NCI-H460 (cell line): Measurements from ENCODE around the gene RREB1. TPM values are rescaled to one million over a fixed set of nuclear protein-coding genes. Genes with fewer than 3 reads are reported as not detected.

Experiments used
- DNase-seq: peaks from one replicate; pipeline ENCODE4 v3.0.0-alpha.2; 2016; ENCODE audit warnings: low read depth; ENCODE audit errors: extremely low read depth
- total RNA-seq: library from RNA; depleted of rRNA; stranded (reverse); fragments of >200 nt; shearing (Covaris generic); gene quantifications from 2 replicates; pipeline ENCODE4 v1.2.3, GENCODE V29; 2014

Gene RREB1
- total RNA-seq, 1 experiment from 2014 or later = 8.7 TPM

- no peak for DNase-seq
These were observed 75.9 kb downstream of the RREB1 start for GRCh38 chr6:7183707-7184106.

DNA sequence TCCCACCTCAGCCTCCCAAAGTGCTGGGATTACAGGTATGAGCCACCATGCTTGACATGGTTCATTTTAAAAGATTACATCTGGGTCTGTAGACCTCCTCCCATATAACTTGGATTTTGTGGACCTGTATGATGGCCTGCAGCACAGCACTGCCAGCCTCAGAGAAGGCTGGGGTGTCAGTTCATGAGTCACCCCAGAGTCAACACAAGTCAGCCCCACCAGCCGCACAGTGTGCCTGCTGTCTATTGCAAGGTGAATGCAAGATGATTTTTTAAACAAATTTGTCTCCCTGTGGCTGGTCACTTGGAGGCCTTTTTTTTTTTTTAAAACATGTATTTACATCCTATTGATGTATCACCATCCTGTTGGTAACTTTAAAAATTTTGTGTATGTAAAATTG, 76.7 kb downstream of the RREB1 start:
- DNase-seq = no peak

- DNase-seq = no peak
These were observed 77.8 kb downstream of the RREB1 start for GRCh38 chr6:7185561-7185960.

- DNase-seq = no peak
These were observed 80.7 kb downstream of the RREB1 start for GRCh38 chr6:7188492-7188891.

- no peak for DNase-seq
These were observed 81.5 kb downstream of the RREB1 start for GRCh38 chr6:7189101-7189758.

DNA sequence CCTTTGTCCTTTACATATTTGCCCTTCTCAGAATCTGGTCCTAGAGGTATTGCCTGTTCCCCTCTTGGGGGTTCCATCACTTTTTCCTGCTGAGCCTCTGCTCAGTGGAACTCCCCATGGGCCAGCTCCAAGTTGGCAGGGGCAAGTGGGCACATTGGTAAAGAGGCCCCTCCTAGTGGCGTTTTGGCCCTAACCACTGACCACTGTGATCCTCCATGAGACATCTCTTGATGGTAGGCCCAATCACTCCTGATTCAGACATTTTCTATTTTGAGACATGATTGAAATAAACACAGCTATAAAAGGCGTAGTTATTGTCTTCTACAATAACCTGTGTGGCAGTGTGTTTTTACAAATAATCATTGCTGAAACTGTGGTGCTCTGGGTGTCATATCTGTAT, 83.0 kb downstream of the RREB1 start:
- DNase-seq = no peak

DNA sequence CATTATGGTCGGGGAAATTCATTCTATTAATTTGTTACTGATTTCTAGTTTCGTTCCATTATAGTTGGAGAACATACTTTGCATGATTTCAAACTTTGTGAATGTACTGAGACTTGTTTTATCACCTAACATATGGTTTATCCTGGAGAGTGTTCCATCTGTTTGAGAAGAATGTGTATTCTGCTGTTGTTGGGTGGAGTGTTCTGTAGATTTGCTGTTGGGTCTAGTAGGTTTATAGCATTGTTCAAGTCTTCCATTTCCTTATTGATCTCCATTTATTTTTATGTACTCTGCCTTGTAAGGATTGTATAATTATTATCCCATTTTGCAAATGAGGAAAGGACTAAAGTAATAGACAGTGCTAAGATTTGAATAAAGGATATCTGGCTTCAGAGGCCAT, 85.4 kb downstream of the RREB1 start:
- DNase-seq = no peak

- DNase-seq = no peak
These were observed 86.9 kb downstream of the RREB1 start for GRCh38 chr6:7194657-7195056.

- DNase-seq = no peak
These were observed 87.7 kb downstream of the RREB1 start for GRCh38 chr6:7195339-7196018.

- DNase-seq = no peak
These were observed 88.2 kb downstream of the RREB1 start for GRCh38 chr6:7196019-7196402.

DNA sequence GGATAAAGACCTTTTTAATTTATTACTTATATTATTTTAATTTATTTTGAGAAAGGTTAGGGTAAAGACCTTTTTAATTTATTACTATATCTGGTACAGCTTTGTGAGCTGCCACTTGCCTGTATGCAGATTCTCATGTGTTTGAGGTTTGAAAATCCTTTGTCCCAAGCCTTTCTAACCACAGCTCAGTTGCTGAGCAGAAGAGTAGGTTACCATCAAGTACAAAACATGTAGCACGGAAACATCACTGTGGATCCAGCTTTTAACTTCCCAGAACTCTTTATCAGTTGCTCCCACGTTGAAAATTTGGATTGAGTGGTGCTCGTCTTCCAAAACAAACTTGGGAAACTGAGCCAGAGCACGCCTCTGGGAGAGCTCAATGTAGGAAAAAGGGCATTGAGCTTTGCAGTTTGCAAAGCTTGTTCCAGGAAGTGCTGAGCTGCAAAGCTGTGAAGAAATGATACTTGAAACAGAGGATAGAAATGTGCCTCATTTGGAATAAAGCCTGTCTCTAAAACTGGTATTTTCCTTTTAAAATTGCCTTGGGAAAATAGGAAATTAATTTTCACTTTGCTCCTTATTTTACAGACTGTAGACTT, 89.0 kb downstream of the RREB1 start:
- no peak for DNase-seq

DNA sequence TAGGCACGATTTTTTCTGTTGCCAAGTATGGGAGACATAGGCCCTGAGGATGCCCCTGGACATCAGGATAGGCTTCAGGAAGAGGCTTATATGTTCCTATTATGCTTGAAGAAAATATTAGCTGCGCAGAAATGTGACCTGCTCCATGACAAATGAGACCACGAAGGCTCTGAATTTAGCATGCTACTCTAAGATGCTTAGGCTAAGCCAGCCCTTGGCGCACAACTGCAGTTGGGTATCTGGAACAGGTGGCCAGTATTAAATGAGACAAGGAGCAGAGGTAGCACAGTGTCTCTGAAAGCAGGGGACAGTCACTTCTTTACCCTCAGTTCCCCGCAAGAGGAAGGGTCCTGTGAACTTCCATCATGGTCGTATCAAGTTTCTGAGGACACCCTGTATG, 90.0 kb downstream of the RREB1 start:
- no peak for DNase-seq

GRCh38 chr6:7198833-7199800, 91.4 kb downstream of the RREB1 start:
- no peak for DNase-seq

- no peak for DNase-seq
These were observed 93.1 kb downstream of the RREB1 start for GRCh38 chr6:7200598-7201443.

- no peak for DNase-seq
These were observed 93.6 kb downstream of the RREB1 start for GRCh38 chr6:7201444-7201731.

- DNase-seq = no peak
These were observed 94.2 kb downstream of the RREB1 start for GRCh38 chr6:7201732-7202541.

DNA sequence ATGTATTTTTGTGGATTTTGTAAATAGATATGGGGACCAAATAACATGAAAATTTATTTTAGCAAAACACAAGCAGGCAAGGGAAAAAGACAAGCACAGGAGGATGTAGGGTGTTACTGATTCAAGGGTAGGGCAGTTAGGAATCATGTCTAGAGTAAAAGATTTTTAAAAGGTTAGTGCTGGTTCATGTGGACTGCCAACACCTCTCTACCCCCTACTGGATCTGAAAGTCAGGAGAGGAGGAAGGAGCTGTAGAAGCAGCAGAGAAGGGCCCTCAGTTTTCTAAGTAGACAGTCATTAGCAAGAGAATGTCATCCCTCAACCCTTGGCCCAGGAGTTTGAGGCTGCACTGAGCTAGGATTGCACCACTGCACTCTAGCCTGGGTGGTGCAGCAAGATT, 95.2 kb downstream of the RREB1 start:
- DNase-seq = no peak

GRCh38 chr6:7203939-7204338, 96.2 kb downstream of the RREB1 start:
- DNase-seq = no peak

DNA sequence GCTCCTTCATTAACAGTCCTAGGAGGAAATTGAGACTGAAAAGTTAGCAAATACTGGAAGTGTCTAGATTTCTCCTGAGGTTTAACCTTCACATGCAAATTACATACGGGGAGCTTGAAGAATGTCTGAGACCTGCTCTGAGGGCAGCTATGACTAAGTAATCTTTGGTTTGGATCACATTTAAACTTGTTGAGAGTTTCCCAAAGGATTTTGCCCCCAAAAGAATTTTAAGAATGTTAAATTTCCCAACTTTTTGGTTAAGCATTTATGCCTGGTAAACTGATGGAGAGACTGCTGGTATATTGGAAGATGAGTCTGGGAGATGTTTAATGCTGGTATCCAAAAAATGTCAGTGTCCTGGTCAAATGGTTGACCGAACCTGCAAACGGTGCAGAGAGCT, 97.0 kb downstream of the RREB1 start:
- DNase-seq = no peak

GRCh38 chr6:7207720-7208119, 100.0 kb downstream of the RREB1 start:
- no peak for DNase-seq
